ENCODE results near the gene GSTA1.
"Not testable (repeated sequence)": the region's sequence is repeated elsewhere in the genome, so short reads cannot be mapped to it uniquely, and the experiment has no call there.

GSTA1 gene

GRCh38 chr6:52803668-52804255, at the start of gene GSTA1:
GSTA1 (minus strand) TSS chr6:52803816; CDS start chr6:52799267, 4,549 bp downstream.
- not testable (repeated sequence) for DNase-seq

GRCh38 chr6:52849137-52849536, 45.5 kb upstream of the GSTA1 start:
- DNase-seq = no peak

GRCh38 chr6:52846002-52846401, 42.4 kb upstream of the GSTA1 start:
- no peak for DNase-seq

- no peak for DNase-seq
Observed at GRCh38 chr6:52843605-52844004, 40.0 kb upstream of the GSTA1 start.

- no peak for DNase-seq
Observed at GRCh38 chr6:52840763-52841585, 37.4 kb upstream of the GSTA1 start, which contains the start of gene GSTA5. GSTA5 (minus strand) TSS chr6:52840813.

- DNase-seq = peak; percentile 35 to 56
Observed at GRCh38 chr6:52839124-52840055, 35.8 kb upstream of the GSTA1 start.

GRCh38 chr6:52834481-52834880, 30.9 kb upstream of the GSTA1 start:
- DNase-seq = no peak

- DNase-seq = not testable (repeated sequence)
Observed at GRCh38 chr6:52830869-52831268, 27.3 kb upstream of the GSTA1 start.

GRCh38 chr6:52829046-52829817, 25.6 kb upstream of the GSTA1 start:
- DNase-seq = no peak

GRCh38 chr6:52828621-52829020, 25.0 kb upstream of the GSTA1 start:
- DNase-seq = not testable (repeated sequence)

GRCh38 chr6:52827073-52827783, 23.6 kb upstream of the GSTA1 start:
- not testable (repeated sequence) for DNase-seq

- DNase-seq = no peak
Observed at GRCh38 chr6:52826513-52826912, 22.9 kb upstream of the GSTA1 start.

- not testable (repeated sequence) for DNase-seq
Observed at GRCh38 chr6:52825900-52826459, 22.4 kb upstream of the GSTA1 start.

GRCh38 chr6:52825270-52825793, 21.7 kb upstream of the GSTA1 start:
- DNase-seq = not testable (repeated sequence)

GRCh38 chr6:52821842-52822241, 18.2 kb upstream of the GSTA1 start:
- DNase-seq = no peak

GRCh38 chr6:52820198-52820597, 16.6 kb upstream of the GSTA1 start:
- no peak for DNase-seq

GRCh38 chr6:52815167-52816092, 11.8 kb upstream of the GSTA1 start:
- peak; percentile 26 to 51 for DNase-seq

GRCh38 chr6:52814545-52814944, 10.9 kb upstream of the GSTA1 start:
- DNase-seq = not testable (repeated sequence)

GRCh38 chr6:52809777-52810176, 6.2 kb upstream of the GSTA1 start:
- not testable (repeated sequence) for DNase-seq

- no peak for DNase-seq
Observed at GRCh38 chr6:52808660-52809059, 5.0 kb upstream of the GSTA1 start.

Data from CD4-positive, alpha-beta T cell treated with Interferon alpha-2 for 1 hour (primary cell).